ENCODE measurements around the gene NEURL1B. TPM values are rescaled to one million over a fixed set of nuclear protein-coding genes. Genes with fewer than 3 reads are reported as not detected.

The NEURL1B gene
- total RNA-seq, 1 donor from 2014 or later, result 1.5 TPM

GRCh38 chr5:172719211-172719610 is 78.1 kb downstream of the NEURL1B start:
- Mint-ChIP-seq H3K27me3 (ENCODE audit: unreplicated experiment) (no peaks in the 10 kb centered on the region), H3K4me3 (ENCODE audit: unreplicated experiment) (no peak overlapping the region)
- TF ChIP-seq CTCF (IDR thresholded peaks at IDR 0.05), result no peak

GRCh38 chr5:172720655-172721054 is 79.6 kb downstream of the NEURL1B start:
- no peaks in the 10 kb centered on the region for H3K27me3 Mint-ChIP-seq (ENCODE audit: unreplicated experiment)
- H3K4me1 Mint-ChIP-seq (ENCODE audit: unreplicated experiment), result peaks cover 16% of the 10 kb centered on the region
- H3K4me3 Mint-ChIP-seq (ENCODE audit: unreplicated experiment), result no peak overlapping the region
- DNase-seq (ENCODE audit: extremely low spot score, unreplicated experiment), result no peak
- H3K36me3 Mint-ChIP-seq (ENCODE audit: unreplicated experiment), result no peaks in the 10 kb centered on the region
- H3K9me3 Mint-ChIP-seq (ENCODE audit: unreplicated experiment), result no peaks in the 10 kb centered on the region
- no peak overlapping the region for H3K27ac Mint-ChIP-seq (ENCODE audit: unreplicated experiment)
- TF ChIP-seq CTCF (IDR thresholded peaks at IDR 0.05), result no peak

More at GRCh38 chr5:172719211-172719610, 78.1 kb downstream of the NEURL1B start:
- H3K36me3 Mint-ChIP-seq (ENCODE audit: unreplicated experiment), result no peaks in the 10 kb centered on the region
- peaks cover 26% of the 10 kb centered on the region for H3K4me1 Mint-ChIP-seq (ENCODE audit: unreplicated experiment)
- H3K27ac Mint-ChIP-seq (ENCODE audit: unreplicated experiment), result no peak overlapping the region
- H3K9me3 Mint-ChIP-seq (ENCODE audit: unreplicated experiment), result no peaks in the 10 kb centered on the region
- DNase-seq (ENCODE audit: extremely low spot score, unreplicated experiment), result no peak

GRCh38 chr5:172721455-172722326 is 80.6 kb downstream of the NEURL1B start:
- H3K36me3 Mint-ChIP-seq (ENCODE audit: unreplicated experiment), result no peaks in the 10 kb centered on the region
- no peak overlapping the region for H3K4me3 Mint-ChIP-seq (ENCODE audit: unreplicated experiment)
- TF ChIP-seq CTCF (IDR thresholded peaks at IDR 0.05), result no peak
- peaks cover 14% of the 10 kb centered on the region for H3K4me1 Mint-ChIP-seq (ENCODE audit: unreplicated experiment)
- no peaks in the 10 kb centered on the region for H3K27me3 Mint-ChIP-seq (ENCODE audit: unreplicated experiment)
- no peaks in the 10 kb centered on the region for H3K9me3 Mint-ChIP-seq (ENCODE audit: unreplicated experiment)
- DNase-seq (ENCODE audit: extremely low spot score, unreplicated experiment), result no peak
- H3K27ac Mint-ChIP-seq (ENCODE audit: unreplicated experiment), result no peak overlapping the region

GRCh38 chr5:172722327-172722815 is 81.3 kb downstream of the NEURL1B start:
- Mint-ChIP-seq H3K27me3 (ENCODE audit: unreplicated experiment) (no peaks in the 10 kb centered on the region), H3K27ac (ENCODE audit: unreplicated experiment) (no peak overlapping the region), H3K36me3 (ENCODE audit: unreplicated experiment) (no peaks in the 10 kb centered on the region), H3K9me3 (ENCODE audit: unreplicated experiment) (no peaks in the 10 kb centered on the region), H3K4me3 (ENCODE audit: unreplicated experiment) (no peak overlapping the region), H3K4me1 (ENCODE audit: unreplicated experiment) (peaks cover 9% of the 10 kb centered on the region)
- no peak for TF ChIP-seq CTCF (IDR thresholded peaks at IDR 0.05)
- DNase-seq (ENCODE audit: extremely low spot score, unreplicated experiment), result no peak

GRCh38 chr5:172723508-172723907 is 82.4 kb downstream of the NEURL1B start:
- H3K27ac Mint-ChIP-seq (ENCODE audit: unreplicated experiment), result no peak overlapping the region

More at GRCh38 chr5:172723508-172723907, 82.4 kb downstream of the NEURL1B start:
- DNase-seq (ENCODE audit: extremely low spot score, unreplicated experiment), result no peak
- H3K4me3 Mint-ChIP-seq (ENCODE audit: unreplicated experiment), result no peak overlapping the region
- peaks cover 9% of the 10 kb centered on the region for H3K4me1 Mint-ChIP-seq (ENCODE audit: unreplicated experiment)
- H3K27me3 Mint-ChIP-seq (ENCODE audit: unreplicated experiment), result no peaks in the 10 kb centered on the region
- no peak for TF ChIP-seq CTCF (IDR thresholded peaks at IDR 0.05)
- no peaks in the 10 kb centered on the region for H3K36me3 Mint-ChIP-seq (ENCODE audit: unreplicated experiment)
- H3K9me3 Mint-ChIP-seq (ENCODE audit: unreplicated experiment), result no peaks in the 10 kb centered on the region

Measured in osteocyte (in vitro differentiated cells).